HG02763 (cell line): ENCODE results near the gene SLC23A1.
"Not testable (repeated sequence)": the region's sequence is repeated elsewhere in the genome, so short reads cannot be mapped to it uniquely, and the experiment has no call there.

Experiments used
- ATAC-seq: cut with Tn5 transposase; IDR thresholded peaks from one replicate; pipeline ENCODE4 v1.9.1; 2021; ENCODE audit warnings: mild to moderate bottlenecking, moderate library complexity; ENCODE audit not compliant: unreplicated experiment

The SLC23A1 gene

DNA sequence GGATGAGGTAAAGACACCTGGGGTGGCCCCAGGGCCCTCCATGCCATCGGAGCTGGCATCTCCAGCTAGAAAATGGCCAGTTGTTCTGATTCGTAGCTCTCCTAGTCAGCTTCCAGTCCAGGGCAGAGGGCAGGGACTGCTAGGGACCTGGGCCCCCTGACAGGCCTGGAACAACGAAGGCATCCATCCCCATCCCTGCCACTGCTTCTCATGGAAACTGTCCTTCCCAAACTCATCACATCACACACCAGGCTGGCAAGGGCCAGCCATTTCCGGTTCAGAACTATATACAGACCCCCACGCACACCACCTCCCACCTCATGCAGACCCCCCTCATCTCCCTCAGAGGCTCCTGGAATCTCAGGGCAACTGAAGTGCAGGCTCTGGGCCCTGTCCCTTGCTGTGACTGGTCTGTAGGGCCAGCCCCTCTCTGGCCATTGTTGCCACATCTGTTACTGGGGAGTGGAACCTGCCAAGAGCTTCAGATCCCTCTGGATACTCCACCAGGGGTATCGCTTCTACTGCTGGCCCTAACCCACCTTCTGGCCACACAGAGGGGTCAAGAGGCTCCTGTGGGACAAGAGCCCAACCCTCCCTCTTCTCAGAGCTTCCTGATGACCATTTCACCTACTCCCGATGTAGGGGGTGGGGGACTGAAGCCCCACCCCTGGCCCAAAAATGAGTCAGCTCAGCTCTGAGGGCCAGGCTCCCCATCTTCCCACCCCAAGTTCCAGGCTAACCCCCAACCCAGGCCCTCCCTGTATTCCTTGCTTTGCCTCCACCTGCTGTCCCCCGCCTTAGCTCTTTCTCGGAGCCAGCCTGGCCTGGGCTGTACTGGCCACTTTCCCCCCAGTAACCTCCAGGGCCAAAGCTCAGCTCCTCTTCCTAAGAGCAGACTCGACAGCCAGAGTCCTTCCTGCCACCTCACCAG is 7.8 kb upstream of the SLC23A1 start:
- no peak for ATAC-seq

DNA sequence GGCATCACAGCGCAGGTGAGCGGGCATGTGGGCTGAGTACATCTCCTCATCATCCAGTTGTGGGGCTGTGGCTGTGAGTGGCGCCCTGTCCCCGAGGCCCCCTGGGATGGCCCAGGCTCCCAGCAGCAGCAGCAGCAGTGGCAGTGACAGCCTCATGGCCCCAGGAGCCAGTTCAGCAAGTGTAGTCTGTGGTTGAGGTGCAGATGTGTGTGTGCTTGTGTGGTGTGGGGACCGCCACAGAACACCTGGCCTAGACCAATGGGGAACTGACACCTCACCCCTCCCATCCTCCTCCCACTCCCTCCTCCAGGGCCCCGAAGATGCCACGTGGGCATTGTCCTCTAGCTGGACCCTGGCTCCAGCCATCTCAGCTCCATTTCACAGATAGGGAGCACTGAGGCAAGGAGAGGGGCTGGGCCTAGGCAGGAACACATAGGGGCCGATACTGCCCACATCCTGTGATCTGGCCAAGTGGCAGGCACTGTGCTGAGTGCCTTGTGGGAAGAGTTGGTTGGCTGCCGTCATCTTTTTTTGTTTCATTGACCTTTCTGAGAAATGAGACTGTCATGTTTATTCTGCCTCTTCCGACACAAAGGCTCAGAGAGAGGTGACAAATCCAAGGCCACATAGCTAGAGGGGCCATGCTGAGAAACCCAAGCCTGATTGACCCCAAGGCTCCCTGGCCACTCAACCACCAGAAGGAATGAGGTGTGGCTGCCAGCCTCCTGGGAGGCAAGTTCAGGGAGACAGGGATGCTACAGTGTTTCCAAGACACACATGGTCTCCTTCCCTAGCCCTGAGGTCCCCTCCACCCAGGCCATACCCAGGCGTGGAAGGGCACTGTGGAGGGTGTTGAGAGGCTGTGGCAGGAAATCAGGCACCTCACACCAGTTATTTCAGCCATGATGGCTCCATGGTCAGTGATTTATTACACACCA is 6.9 kb upstream of the SLC23A1 start, which contains the start of gene MZB1:
MZB1 (minus strand) TSS at position 213 of the 938 bp plus-strand sequence; CDS start at position 156, 57 bp downstream.
- ATAC-seq, result peak; percentile 36

DNA sequence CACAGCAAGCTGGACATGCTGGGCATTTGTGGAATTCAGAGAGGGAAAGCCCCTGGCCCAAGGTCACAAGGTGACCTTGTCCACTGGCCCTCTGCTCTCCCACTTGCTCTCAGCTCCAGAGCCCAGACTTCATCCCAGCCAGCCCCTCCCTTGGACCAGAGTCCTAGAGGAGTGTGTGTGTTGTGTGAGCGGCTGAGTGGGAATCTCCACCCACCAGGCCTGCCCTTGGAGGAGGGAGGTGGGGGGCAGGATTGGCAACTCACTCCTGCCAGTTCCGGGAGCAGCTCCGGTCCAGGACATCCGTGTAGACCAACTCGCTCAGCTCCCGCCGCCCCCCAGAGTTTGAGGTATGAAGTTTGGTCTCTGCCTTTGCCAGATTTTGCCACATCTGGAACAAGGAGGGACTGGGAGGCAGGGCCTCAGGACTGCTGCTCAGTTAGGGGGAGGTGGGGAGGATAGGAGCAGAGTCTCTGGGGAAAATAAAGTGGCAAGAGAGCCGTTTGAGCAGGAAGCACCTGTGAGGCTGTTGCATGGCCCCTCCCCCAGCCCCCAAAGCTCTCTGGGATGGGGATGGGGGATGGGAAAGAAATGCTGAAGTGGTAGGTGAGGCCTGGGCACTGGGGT is 5.2 kb upstream of the SLC23A1 start:
- no peak for ATAC-seq

DNA sequence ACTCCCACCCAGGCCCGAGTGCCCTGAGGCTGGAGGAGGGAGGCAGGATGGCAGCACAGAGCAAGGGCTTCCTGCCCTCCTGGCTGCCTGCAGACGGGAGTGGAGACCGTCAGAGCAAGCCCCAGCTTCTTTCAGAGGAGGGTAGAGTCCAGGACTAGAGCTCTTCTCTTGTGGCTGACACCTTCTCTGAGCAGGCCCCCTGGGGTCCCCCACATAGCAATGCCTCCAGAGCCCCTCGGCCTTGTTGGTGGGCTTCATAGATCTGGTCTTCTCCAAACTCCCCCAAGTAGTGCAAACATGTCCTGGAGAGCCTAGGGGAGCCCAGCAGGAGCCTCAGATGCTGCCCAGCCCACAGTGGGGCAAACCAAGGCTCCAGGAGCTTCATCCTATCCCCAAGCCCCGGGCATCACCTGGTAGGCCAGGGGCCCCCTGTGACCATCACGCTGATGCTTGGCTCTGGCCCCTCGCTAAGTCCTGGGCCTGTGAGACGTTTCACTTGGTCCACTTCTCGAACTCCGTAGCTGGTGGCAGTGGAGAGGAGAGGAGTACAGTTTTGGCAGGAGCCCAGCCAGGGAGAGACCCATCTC is 4.6 kb upstream of the SLC23A1 start:
- ATAC-seq, result no peak

DNA sequence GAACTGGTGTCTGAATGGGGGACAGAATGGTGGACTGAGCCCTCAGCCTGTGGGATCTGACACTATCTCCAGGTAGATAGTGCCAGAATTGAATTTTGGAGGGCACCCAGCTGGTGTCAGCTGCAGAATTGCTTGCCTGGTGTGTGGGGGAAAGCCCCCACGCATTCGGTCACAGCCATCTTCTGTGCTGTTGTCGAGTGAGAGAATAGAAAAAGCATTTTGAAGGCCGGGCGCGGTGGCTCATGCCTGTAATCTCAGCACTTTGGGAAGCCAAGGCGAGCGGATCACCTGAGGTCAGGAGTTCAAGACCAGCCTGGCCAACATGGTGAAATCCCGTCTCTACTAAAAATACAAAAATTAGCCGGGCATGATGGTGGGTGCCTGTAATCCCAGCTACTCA is 3.9 kb upstream of the SLC23A1 start:
- ATAC-seq, result not testable (repeated sequence)

DNA sequence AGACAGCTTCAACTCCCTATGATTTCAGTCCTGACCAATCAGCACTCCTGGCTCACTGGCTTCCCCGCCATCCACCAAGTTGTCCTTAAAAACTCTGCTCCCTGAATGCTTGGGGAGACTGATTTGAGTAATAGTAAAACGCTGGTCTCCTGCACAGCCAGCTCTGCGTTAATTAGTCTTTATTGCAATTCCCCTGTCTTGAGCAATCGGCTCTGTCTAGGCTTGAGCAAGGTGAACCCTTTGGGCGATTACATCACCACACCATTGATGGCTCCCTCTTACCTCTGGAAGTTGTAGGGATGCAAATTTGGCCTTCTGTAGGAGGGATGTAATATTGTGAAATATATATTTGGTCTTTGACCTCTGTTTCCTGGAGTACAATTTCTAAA is 2.9 kb upstream of the SLC23A1 start:
- no peak for ATAC-seq

DNA sequence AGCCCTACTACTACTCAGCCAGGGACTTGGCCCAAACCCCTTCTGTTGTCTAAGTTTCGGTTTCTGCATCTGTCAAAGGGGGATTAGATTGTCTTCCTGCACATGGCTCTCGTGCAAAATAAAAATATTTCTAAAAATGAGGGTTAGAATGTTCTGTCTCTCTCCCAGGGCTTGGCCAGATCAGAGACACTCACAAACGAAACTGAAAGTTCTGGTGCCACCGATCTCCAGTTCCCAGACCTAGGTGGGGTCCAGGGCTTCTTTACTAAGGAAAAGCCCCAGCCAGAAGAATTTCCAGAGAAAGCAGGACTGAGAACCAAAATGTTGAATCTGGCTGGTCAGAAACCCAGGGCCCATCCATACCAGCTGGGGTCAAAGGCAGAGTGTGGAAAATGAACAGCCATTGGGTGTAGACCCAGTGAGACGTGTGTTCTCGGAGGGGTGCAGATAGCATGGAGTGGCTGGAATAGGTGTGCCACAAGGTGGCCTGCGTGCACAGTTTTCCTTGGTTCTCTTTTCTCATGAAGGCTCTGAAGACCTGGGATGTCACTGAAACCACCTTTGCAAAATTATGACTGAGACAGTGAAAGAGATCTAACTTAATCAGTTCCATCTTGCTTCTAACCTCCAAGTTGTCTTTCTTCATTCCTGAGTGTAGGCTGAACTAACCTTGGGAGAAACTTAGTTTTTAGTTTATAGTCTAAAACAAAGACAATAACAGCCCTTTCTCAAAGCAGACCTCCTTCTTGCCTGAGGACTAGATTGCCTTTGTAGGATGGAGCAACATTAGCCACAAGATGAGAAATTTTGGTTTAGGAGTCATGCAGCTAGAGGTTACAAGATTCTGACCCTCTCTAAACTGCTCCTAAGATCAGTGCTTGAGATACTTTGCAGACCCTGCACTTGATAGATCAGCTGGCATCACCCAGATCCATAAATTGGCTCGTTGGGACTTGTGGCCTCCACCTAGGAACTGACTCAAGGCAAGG is 2.3 kb upstream of the SLC23A1 start:
- ATAC-seq, result no peak

DNA sequence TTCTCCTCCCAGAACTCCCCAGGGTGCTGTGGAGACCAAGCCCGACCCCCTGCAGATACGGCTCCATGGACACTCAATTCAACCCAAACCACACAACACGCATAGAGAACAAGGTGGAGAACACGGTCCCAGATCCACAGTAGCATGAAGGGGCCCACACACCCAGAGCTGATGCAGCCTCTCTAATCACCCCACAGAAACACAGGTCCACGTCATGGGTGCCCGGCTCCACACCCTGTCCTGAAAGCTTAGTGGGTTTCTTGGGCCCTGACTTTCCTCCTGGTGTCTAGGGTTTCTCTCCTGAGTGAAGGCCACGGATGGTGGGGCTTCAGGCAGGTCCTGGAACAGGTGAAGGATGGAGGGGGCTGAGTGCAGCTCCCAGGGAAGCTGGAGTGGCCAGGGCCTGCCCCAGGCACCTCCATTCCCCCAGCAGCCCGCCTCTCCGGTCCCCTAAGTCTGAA is 1.5 kb upstream of the SLC23A1 start:
- no peak for ATAC-seq

DNA sequence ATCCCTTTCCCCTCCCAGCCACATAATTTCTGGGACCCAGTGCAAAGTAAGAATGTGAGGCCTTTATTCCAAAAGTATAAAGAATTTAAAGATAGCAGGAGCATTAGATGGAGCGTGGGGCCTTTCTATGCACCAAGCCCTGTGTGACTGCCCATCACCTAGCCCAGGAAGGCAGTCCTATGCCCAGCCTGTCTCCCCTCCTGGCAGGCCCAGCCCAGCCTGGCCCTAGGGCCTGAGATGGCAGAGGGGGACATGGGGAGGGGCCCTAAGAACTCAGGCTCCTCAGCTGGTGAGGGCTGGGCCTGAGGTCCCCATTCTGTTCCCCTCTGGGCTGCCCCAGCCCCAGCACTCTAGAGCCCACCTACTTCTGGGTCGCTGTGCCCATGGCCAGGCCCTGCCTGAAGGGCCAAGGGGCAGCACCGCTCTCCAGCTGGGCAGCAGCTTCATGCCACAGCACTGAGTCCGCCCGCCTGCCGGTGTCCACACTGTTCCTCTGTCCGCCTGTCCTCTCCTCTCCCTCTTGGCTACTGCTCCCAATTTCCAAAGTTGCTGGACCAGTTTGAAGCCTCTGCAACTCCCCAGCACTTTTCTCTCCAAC is 995 bp upstream of the SLC23A1 start:
- no peak for ATAC-seq

DNA sequence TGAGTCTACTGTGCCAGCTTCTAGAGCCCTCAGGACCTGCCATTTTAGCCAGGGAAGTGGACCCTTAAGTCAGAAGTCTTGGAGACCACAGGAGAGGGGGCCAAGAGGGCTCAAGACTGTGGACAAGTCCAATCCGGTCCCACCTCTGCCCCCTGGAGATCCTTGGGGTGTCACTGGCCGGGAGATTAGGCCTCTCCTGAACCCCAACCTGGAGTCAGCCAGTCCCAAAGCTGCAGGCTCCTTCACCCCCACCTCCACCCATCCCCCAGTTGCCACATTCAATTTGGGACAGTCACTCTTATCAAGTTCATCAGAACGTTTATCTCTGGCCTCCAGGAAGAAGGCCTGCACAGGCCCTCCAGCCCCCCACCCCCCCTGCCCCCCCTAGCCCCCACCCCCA is 290 bp downstream of the SLC23A1 start:
- ATAC-seq, result no peak

DNA sequence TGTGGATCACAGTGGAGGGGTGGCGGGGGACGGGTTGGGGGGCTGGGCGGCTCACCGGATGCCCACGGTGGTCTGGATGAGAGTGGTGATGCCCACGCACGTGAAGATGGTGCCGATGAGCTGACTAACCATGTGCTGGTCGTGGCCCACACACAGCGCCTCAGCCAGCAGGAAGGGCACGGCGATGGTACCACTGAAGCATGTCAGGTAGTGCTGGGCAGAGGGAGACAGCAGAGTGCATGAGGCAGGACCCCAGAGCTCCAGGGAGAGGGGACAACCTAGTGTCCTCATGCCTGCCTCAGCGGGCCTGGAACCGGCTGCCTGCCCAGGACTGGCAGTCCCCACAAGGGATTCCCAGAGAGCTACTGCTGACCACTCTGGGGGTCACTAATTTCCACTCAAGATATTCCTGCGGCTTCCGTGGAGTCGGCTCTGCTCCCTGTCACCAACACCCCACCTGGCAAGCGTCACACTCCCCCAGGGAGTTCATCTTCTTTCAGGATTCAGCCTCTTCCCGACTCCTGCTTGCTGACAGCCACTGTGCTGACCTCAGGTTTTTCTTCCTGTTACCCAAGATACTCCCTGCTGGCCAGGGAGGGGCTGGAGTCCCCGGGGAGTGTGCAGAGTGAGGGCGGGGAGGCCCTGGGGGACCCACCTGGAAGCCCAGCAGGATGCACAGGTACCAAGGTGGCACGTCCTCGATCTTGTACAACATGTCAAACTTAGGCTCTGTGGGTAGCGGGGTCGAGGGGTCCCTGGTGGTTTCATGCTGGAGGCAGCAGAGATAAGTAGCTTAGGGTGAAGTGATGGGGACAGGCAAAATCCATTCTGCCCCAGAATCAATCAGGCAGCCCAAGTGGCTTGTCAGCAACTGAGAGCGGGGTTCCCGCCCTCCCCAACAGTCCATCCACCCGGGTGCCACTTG is 998 bp downstream of the SLC23A1 start:
- no peak for ATAC-seq

DNA sequence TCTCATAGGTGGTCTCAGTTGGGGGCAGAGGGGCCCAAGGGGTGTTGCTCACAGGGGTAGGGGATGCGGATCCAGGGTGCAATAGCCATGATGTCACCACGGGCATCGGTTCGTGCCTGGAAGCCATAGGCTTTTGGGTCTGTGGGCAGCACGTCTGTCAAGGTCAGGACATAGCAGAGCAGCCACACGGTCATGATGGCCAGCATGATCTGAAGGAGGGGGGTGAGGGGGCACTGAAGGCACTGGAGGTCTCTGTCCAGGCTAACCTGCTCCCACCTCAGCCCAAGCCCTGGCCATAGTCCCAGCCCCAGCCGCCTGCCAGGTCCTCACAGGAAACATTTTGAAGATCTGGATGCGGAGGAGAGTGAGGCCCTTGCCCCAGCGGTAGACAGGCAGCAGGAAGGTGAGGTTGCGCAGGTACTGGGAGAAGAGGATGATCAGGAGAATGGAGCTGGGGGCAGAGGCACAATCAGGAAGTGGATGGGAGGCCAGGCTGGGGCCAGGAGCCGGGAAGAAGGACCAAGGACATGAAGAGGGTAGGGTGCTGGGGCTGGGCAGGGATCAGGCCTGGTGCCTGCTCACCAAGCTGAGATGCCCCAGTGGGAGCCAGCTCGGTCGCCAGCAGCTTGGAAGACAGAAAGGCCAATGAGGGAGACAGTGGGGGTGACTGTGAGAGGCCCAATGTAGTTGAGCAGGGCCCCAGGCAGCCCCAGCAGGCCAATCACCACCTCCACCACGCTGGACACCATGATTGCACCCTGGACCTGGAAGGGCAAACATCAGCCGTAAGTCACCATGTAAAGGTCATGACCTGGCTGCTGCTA is 3.3 kb downstream of the SLC23A1 start:
- ATAC-seq, result no peak

DNA sequence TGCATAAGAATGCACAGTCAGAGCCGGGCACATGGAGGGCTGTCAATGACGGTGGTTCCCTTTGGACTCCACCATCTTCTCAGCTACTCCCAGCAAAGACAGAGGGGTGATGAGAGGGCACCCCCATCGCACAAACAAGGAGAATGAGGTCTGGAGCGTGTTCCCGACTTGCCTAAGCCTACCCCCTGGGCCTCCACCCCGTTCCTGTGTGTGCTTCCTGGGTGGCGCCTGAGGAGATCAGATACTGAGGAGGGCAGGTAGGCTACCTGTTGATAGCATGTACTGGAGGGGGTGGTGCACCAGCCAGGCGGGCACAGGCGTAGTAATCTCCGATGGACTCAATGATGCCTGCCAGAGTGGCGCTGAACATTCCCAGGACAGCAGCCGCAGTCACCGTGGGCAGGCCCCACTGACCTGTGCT is 4.1 kb downstream of the SLC23A1 start:
- ATAC-seq, result no peak

DNA sequence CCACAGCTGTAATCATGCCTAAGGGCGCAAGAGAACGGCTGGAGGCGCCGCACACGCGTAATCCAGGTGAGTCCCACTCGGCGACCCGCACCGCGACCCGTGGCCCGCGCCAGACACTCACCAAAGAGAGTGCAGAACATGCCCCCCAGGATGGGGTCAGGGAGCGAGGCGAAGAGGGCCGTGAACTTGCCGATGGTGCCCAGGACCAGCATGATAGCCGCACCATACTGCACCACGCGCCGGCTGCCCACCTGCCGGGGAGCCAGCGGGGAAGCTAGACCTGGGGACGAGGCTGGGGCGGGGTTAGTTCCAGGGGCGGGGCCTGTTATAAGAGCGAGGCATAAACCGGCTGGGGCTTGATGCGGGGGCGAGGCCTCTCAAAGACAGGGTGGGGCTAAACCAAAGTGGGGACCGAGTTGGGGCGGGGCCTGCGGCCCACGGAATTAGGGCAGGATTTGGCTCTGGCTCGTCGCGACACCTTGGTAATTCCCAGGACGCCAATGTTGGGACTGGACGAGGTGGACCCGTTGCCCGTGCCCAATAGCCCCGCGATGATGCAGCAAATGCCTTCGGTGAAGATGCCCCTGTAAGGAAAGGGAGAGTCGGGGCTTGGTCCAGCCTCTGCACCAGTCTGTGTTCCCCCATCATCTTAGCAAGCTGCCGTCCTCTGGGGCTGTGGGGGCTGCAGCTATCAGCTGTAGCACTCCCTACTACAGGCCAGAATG is 4.8 kb downstream of the SLC23A1 start:
- no peak for ATAC-seq

DNA sequence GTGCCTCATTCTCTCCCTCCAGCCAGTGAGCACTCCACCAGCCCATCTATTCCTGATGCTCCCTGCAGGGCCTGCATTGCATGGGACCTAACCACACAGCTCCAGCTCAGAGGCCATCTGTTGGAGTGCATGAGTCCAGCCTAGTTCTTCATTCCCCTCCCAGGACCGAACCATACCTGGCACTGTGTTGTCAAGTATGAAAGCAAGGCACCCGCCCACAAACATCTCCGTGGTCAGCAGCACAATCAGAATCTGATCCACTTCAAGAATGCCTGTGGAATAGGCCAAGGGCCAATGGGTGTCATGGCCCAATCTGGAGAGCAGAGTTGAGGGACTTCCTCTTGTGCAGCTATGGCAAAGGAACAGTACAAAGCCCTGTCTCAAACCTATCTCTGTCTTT is 5.9 kb downstream of the SLC23A1 start:
- ATAC-seq, result no peak

DNA sequence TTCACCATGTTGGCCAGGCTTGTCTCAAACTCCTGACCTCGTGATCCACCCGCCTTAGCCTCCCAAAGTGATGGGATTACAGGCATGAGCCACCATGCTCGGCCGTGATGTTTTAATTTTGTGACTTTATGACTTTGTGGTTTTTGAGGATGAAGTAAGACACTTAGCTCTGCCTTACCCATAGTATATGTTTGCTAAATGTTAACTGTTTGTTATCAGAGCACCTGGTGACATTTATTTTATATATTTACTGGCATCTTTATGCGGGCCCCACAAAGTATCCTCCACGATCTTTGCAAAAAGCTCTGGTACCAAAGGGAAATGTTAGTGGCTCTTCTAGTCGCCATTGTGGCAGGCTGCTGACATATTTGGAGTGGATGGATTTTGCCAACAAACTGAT is 6.7 kb downstream of the SLC23A1 start:
- no peak for ATAC-seq
